Prostate gland (tissue), 2 donors: ENCODE measurements around the gene SMARCE1. TPM values are rescaled to one million over a fixed set of nuclear protein-coding genes. Genes with fewer than 3 reads are reported as not detected.

Experiments used
- DNase-seq: peaks from one replicate; pipeline ENCODE4 v3.0.0-alpha.2; 2019; ENCODE audit warnings: low spot score
- H3K27ac ChIP-seq, 2 donors: fragments of 200-600 bp; sonication (generic); 2 replicates each; pipeline ENCODE4 v1.5.1; 2017 to 2019
- H3K27me3 ChIP-seq: fragments of 200-600 bp; sonication (generic); replicated peaks from 2 replicates; pipeline ENCODE4 v1.5.1; 2019; ENCODE audit not compliant: insufficient read depth
- H3K36me3 ChIP-seq, 2 donors: fragments of 200-600 bp; sonication (generic); 1 replicate in 1 of 2; 2 replicates in 1 of 2; pipeline versions ENCODE4 v1.5.1 to v1.8.1; 2017 to 2019
- H3K4me1 ChIP-seq: fragments of 200-600 bp; sonication (generic); replicated peaks from 2 replicates; pipeline ENCODE4 v1.5.1; 2019
- H3K4me3 ChIP-seq, 2 donors: fragments of 200-600 bp; sonication (generic); 2 replicates each; pipeline ENCODE4 v1.5.1; 2017 to 2019
- H3K9me3 ChIP-seq: fragments of 200-600 bp; sonication (generic); 2 replicates; pipeline ENCODE4 v1.5.1; 2017
- POLR2A ChIP-seq: fragments of 450-650 bp; IDR thresholded peaks from one replicate; pipeline ENCODE4 v1.6.1; 2016; ENCODE audit warnings: antibody characterized with exemption, mild to moderate bottlenecking
- POLR2AphosphoS5 ChIP-seq: sonication (generic); formaldehyde crosslinking; IDR thresholded peaks from one replicate; pipeline ENCODE4 v1.6.1; 2017; ENCODE audit warnings: antibody characterized with exemption
- WGBS: methylation state at CpG from one replicate; pipeline ENCODE4 v1.1.5; 2018; 5-methylcytosine and 5-hydroxymethylcytosine counted together
- intact Hi-C: fragments of 100-400 bp; cut with DNase I; formaldehyde crosslinking; loops from one replicate; pipeline ENCODE4 v1.14.2; 2022
- total RNA-seq, 2 donors: library from RNA; depleted of rRNA; stranded (reverse); fragments of >200 nt; gene quantifications; one replicate each; pipeline ENCODE4 v1.1.0, GENCODE V29; 2016
- TF ChIP-seq, protein P1 (sequence below), 4 experiments: fragments of 200-600 bp in 2 of 4; fragments of 450-650 bp in 2 of 4; sonication (generic) in 2 of 4; IDR thresholded peaks; 1 replicate in 3 of 4; 2 replicates in 1 of 4; pipeline ENCODE4 v1.5.1; 2016 to 2019; ENCODE audit warnings: antibody characterized with exemption in 4 of 4, mild to moderate bottlenecking in 2 of 4, moderate library complexity in 2 of 4

SMARCE1 gene
- total RNA-seq, 2 donors from 2014 or later: 65.7 to 82.0 TPM

DNA sequence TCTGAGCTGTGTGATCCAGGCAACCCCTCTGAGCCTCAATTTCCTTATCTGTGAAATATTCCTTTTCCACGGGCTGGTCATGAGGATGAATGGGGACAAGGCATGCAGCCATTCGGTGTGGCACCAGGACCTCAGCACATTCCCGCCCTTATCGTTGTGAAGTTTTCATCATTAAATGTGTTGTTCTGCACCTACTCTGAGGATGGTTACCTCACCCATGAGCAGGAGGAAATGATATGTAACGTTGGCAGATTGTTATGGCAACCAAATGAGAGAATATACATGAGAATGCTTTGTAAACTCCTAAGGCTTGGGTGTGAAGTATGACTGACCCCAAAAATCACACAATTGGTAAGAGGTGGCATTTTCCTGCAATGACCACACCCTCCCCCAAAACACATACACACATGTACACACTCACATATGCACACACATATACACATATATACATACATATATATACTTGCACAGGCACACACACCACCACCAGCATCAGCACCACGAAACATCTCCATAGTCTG is 39.5 kb downstream of the SMARCE1 start:
- Histone ChIP-seq H3K9me3 (no peaks in the 10 kb centered on the region), H3K4me3 (no peak overlapping the region), H3K36me3 (no peaks in the 10 kb centered on the region), H3K27me3 (no peaks in the 10 kb centered on the region), H3K27ac (no peak overlapping the region), H3K4me1 (no peaks in the 10 kb centered on the region)
- TF ChIP-seq, protein P1, sequence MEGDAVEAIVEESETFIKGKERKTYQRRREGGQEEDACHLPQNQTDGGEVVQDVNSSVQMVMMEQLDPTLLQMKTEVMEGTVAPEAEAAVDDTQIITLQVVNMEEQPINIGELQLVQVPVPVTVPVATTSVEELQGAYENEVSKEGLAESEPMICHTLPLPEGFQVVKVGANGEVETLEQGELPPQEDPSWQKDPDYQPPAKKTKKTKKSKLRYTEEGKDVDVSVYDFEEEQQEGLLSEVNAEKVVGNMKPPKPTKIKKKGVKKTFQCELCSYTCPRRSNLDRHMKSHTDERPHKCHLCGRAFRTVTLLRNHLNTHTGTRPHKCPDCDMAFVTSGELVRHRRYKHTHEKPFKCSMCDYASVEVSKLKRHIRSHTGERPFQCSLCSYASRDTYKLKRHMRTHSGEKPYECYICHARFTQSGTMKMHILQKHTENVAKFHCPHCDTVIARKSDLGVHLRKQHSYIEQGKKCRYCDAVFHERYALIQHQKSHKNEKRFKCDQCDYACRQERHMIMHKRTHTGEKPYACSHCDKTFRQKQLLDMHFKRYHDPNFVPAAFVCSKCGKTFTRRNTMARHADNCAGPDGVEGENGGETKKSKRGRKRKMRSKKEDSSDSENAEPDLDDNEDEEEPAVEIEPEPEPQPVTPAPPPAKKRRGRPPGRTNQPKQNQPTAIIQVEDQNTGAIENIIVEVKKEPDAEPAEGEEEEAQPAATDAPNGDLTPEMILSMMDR (IDR thresholded peaks at IDR 0.05): no peak
- TF ChIP-seq POLR2A (no peak), POLR2AphosphoS5 (no peak)
- intact Hi-C loops: no loop called here
- 72% methylated on average over 6 of the region's 6 CpGs for WGBS
- DNase-seq: no peak

DNA sequence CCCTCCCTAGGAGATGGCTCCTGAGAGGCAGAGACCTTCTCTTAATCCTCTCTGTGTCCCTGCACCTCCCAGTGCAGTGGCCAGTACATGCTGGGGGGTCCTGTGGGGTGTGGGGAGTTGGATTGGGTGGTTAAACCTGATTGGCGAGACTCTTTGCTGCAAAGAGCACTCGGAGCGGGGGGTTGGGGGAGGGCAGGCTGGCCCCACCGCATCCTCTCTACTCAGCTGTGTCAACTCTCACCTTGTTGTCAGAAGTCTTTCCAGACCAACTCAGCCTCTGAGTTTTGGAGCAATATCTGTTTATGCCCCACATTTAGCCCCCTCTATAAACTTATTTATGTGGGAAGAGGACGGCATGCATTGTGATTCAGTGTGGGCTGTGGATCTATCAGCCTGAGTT is 40.0 kb downstream of the SMARCE1 start:
- no peaks in the 10 kb centered on the region for H3K4me1 ChIP-seq
- TF ChIP-seq, protein P1 (IDR thresholded peaks at IDR 0.05): no peak
- TF ChIP-seq POLR2AphosphoS5: no peak
- no peak for TF ChIP-seq POLR2A
- no peaks in the 10 kb centered on the region for H3K36me3 ChIP-seq
- H3K4me3 ChIP-seq: no peak overlapping the region
- no peaks in the 10 kb centered on the region for H3K9me3 ChIP-seq
- WGBS: 37% methylated on average over 5 of the region's 5 CpGs
- no peak for DNase-seq
- H3K27me3 ChIP-seq: no peaks in the 10 kb centered on the region
- intact Hi-C loops: no loop called here
- no peak overlapping the region for H3K27ac ChIP-seq

DNA sequence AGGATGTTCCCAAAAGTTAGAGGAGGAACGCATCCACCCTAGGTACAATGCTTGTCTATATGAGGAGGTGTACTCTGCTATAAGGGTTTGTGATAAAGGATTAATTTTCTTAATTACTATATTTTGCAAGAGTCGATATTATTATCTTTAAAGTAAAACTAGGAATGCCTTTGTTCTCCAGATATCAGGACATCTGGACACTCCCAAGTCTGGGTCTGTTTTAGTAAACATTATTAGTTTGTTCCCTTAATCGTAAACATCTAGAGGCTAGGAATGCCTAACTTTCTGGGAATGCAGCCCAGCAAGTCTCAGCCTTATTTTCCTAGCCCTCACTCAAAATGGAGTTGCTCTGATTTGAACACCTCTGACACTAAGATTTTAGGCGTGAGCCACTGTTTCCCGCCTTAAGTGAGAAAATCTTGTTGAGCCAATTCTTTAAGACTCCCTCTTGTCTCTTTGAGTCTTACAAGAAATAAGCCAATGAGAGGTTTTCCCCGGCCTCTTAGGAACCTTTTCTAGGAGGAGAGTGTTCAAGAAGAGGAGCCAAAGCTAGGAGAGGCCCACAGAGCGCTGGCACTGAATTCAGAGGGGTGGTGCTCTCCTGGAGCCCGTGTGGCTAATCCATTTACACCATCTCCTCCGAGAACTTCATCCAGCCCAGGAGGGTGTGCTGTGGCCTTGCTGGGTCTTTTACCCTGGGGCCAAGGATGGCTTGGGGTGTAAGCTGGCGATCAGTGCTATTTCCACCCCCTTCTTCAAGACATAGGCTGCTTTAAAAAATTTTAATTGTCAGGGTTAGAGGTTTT is 40.9 kb downstream of the SMARCE1 start:
- Histone ChIP-seq H3K36me3 (no peaks in the 10 kb centered on the region), H3K4me3 (no peak overlapping the region), H3K27ac (no peak overlapping the region), H3K4me1 (no peaks in the 10 kb centered on the region), H3K9me3 (no peaks in the 10 kb centered on the region), H3K27me3 (no peaks in the 10 kb centered on the region)
- DNase-seq: no peak
- WGBS: 58% methylated on average over 10 of the region's 10 CpGs
- no peak for TF ChIP-seq POLR2AphosphoS5
- no peak for TF ChIP-seq POLR2A
- TF ChIP-seq, protein P1 (IDR thresholded peaks at IDR 0.05): no peak
- intact Hi-C loops: no loop called here

DNA sequence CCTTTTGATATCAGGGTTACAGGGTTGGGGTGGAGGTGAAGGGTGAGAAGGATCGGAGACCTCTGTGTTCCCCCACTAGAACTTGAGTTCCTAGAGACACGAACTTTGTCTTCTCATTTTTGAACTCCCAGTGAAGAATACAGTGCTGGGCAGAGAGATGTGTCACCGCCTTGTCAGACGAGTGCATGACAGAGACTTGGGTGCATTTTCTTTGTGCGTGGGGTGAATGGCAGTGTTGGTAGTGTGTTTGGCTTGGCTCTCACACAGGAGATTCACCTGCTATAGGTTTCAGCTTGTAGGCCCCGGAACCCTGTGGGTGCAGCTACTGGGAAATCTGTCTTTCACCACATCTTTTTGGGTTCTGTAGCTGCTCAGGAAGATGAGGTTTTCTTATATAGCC is 42.3 kb downstream of the SMARCE1 start:
- H3K27me3 ChIP-seq: no peaks in the 10 kb centered on the region
- no peak for DNase-seq
- WGBS: 95% methylated on average over 6 of the region's 6 CpGs
- intact Hi-C loops: no loop called here
- no peaks in the 10 kb centered on the region for H3K36me3 ChIP-seq
- H3K9me3 ChIP-seq: no peaks in the 10 kb centered on the region
- no peaks in the 10 kb centered on the region for H3K4me1 ChIP-seq
- H3K27ac ChIP-seq: no peak overlapping the region
- TF ChIP-seq POLR2AphosphoS5 (no peak), POLR2A (no peak)
- TF ChIP-seq, protein P1 (IDR thresholded peaks at IDR 0.05): no peak
- no peak overlapping the region for H3K4me3 ChIP-seq
